ENCODE data around the gene PRKN.

The PRKN gene

DNA sequence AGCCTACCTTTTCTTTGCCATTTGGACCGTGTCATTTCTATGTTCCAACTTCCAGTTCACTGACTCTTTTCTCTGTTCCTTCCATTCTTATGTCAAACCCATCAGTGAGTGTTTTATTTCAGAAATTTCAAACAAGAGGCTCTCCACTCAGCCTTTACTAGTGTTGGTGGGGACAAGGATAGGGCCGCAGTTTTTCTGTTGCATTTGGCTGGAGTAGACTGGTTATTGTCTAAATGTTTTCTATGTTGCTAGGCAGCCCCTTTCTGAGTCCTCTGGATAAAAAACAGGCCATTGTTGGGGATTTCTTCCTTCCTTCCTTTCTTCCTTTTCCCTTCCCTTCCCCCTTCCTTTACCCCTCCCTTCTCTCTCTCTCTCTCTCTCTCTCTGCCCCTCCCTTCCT lies 288.6 kb downstream of the PRKN start:
- no peak for DNase-seq

DNA sequence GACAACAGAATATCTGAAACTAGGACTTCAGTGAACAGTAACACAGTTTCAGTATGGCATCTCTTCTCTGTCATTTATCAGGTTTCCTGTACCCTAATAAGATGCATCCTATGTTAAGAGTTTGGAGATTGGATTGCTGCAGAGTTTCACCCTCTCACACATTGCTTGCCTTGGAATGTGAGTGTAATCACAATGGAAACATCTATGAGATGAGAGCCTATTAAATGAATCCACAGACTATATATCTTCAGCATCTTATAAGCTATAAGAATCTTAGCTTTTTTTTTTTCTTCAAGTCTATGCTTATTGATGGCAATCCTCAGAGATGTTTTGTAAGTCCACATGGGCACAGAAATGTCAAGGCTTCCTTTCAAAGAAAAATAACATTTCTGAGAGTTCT lies 292.5 kb downstream of the PRKN start:
- no peak for DNase-seq

DNA sequence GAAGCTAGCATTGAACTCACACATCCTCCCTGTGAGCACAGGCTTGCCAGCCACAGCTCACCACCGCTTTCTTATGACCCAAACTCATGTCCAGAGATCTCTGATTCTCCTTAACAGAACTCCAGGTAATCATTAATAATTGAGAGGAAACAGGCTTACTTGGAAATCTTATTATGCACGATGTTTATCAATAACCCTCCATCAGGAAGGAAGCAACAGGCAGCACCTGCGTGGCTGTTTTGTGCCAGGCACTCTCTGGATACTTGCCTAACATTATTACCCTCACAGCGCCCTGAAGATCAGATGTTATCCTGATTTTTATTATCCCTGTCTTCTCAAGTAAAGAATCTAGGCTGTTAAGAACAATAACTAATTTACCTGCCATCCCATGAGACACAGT lies 306.6 kb downstream of the PRKN start:
- DNase-seq: no peak

DNA sequence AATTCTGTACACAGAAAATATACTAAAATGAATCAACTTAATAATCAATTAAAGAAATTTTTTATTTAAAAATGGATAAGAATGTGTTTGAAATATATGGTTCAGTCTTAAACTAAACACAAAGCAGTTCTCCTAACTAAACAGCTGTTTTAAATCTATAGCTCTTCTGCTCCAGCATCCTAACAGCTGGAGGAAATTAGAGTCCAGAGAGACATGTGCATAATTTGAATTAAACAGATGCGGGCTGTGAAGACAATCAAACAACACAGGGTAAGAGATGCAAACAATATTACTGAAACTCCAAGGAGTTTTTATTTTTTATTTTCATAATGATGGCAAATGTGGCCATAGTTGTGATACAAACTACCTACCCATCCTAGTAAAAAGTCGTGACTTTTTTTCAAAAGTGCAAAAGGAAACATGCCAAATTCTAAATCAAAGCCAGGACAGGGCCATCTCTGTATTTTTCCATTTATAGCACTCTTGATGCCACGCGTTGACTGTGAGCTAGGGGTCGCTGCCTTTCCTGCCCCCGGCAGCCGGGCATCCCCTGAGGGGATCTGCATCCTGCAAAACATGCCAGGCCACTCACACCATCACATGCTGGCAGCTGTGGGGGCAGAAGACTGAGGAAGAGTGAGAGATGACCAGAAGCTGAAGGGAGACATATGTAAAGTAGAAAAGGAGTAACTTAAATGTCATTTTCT lies 310.6 kb downstream of the PRKN start:
- peak; percentile 42 for DNase-seq

DNA sequence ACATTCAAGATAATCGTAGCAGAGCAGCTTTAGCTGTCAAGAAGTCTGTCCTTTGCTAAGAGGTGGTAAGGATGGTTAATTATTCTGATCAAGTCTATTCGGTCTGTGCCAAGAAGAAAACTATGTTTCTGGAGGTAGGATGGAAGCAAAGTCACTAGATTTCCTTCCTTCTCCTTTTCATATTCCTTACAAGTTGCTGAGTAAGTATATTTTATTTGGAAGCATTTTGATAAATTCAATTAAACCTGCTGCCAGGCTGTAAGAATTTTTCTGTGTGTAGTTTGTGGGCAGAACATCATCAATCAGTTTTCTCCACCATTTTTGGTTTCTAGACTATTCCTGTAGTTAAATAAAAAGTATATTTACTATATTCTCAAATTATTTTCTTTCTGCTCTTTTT lies 311.3 kb downstream of the PRKN start:
- DNase-seq: no peak

DNA sequence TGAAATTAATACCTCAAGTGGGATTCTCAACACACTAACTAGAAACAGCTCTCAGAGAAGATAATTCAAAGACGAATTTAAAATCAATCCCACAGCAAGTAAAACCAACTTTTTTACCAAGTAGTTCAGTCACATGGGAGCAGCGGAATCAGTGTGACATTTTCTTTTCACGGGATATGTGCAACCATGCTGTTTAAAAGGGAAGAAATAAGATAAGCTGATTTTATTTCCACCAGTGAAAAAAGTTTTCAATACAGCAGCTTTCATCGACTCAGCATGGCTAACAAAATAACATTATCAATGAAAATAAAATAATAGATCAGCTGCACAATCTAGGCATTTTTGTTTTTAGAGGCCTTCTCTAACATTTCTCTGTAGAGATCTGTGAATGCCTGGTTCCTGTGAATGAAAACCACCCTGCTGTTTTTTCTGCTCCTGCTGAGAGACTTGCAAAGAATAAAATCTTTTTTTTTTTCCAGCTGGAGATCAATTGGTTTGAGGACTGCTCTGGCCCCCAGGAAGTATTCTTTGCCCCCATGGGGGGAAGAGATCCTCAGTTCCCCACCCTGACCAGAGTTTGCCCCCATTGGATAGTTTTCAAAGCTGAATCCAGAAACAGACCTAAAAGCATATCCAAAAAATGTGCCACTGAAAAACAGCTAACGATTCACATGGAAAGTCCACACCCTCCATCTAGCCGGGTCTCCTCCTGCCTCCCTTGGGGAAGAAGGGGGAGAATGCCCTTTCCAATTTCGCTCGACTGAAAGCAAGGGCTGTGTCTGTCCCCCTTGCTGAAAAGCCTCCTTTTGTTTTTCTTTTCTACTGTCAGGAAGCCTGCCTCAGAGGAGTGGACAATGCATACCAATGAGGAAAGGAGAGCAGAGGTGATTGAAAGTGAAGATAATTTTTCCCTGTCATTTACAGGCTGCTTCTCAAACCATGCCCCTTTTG lies 317.6 kb downstream of the PRKN start:
- no peak for DNase-seq

DNA sequence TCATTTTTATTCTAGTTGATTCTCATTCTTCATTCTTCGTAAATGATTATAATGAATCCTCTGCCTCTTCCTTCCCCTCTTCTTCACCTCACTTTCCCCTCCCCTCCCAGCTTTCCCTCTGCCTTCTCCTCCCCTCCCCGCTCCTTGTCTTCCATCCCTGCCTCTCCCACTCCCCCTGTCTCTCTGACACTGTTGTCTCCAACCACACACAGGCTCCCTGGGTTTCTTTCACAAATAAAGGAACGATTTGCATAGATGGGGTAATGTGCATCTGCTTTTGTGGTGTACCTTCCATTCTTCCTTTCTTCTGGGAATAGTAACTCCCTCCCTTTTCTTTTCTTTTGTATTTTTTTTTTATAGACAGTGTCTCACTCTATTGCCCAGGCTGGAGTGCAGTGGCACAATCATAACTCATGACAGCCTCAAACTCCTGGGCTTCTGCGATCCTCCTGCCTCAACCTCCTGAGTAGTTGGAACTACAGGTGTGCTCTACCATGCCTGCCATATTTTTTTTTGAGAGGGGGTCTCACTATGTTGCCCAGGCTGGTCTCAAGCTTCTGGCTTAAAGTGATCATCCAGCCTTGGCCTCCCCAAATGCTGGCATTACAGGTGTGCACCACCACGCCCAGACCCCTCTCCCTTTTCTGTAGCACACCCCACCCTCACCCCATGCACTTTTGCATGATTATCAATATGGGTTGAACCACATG lies 318.6 kb downstream of the PRKN start:
- no peak for DNase-seq

DNA sequence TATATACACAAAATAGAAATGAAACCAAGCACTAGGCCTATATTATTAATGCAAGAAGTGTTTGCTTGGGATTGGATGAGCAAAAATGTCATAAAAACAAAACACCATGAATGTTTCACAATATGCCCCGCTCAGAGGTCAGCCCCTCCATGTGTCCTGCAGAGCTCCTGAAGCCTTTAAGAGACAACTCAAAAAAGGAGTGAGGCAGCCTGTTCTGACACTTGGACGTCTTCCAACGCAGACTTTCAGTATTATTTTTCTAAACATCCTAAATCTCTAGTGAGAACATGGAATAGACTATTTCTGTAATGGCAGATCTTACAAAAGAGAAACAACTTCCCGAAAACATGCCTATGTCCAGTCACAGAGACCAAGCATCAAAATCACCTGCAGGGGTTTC lies 322.6 kb downstream of the PRKN start:
- DNase-seq: no peak

DNA sequence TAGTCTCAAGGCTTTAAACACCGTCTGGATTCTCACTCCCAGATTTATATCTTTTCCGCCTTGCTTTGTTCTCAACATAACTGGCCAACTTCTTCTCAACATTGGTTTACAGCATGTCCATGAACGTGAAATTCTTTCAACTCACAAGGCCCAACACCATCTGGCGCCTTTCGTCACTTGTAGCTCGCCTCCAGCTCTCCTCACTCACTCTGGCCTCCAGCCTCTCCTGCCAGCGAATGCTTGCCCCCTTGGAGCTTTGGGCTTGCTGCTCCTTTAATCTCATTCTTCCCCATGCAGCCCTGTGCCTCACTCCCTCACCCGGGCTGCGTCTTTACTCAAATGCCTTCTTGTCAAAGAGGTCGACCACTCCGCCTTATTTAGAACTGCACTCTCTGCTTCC lies 324.5 kb downstream of the PRKN start:
- DNase-seq: no peak

DNA sequence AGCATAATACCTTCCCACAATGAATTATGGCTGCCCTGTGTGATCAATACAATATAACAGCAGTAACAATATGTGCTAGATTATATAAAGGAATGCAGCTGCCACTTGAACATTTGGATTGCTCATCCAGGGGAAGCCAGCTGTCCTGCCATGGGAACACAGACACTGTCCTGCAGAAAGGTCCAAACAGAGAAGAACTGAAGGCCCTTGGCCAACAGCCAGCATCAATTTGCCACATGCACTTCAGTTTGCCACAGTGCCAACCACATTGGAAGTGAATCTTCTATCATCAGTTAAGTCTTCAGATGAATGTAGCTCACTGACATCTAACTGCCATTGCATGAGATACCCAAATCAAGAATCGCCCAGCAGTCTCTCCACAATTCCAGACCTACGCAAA lies 332.4 kb downstream of the PRKN start:
- DNase-seq: peak; percentile 36

DNA sequence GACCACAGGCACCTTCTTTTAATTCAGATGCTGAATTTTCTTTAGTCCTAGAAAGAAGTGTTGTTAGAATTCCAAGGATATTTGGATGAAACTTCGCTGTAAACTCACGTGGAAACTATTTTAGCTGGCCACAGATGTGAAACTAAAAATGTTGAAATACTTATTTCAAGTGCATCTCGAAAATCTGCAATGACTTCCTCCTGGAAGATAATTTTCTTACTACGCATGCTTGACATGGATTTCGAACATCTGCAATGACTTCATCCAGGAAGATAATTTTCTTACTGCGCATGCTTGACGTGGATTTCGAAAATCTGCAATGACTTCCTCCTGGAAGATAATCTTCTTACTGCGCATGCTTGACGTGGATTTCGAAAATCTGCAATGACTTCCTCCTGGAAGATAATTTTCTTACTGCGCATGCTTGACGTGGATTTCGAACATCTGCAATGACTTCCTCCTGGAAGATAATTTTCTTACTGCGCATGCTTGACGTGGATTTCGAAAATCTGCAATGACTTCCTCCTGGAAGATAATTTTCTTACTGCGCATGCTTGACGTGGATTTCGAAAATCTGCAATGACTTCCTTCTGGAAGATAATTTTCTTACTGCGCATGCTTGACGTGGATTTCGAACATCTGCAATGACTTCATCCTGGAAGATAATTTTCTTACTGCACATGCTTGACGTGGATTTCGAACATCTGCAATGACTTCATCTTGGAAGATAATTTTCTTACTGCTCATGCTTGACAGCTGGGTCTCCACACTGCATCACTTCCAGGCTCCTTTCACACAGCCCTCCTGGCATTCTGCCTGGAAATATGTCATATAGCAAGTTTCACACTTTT lies 336.4 kb downstream of the PRKN start:
- peak; percentile 81 for DNase-seq

DNA sequence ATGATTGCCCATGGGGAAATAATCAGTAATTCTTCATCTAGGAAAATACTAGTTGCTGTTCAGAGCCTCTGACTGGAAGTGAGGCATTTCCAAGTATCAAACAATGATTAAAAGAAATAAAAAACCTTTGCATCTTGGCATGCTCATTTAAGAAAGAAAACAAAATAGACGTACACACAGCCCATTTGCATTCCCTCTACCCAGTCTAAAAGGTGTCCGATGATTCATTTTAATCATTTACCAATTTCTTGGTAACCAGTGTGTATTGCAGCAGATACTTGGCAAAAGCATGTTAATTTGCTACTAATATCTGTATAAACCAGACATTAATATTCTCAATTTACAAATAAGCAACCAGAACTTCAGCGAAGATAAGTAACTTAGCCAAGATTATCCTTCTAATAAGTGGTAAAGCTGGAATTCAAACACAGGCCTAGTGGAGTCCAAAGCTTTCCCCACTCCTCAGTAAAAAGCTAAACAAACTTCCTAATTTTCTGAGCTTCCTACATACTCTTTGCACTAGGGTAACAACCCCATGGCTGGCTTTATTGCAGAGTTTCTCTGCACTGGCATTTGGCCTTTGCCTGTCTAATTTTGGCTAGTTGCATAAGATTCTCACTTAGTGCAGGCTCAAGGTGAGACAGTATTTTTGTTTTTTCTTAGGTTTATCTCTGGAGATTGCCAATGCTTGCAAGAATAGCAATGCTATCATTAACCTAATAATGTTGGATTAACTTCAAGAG lies 338.1 kb downstream of the PRKN start:
- no peak for DNase-seq

DNA sequence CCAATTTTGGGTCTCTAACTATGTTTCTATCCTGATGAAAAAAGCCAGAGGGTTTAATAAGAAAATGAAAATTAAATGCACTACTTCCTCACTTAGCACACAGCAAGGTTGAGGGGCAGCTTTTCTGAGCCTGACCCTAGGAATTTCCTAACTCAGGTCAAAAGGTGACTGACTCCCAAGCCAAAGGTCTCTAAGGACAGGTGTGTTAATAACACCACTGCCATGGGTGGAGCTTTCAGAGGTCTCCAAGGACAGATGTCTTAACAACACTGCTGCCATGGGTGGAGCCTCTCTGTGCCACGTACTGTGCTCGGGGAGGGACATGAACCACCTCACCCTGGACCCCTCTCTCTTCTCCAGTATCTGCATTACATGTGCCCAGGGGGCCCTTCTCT lies 339.2 kb downstream of the PRKN start:
- no peak for DNase-seq

DNA sequence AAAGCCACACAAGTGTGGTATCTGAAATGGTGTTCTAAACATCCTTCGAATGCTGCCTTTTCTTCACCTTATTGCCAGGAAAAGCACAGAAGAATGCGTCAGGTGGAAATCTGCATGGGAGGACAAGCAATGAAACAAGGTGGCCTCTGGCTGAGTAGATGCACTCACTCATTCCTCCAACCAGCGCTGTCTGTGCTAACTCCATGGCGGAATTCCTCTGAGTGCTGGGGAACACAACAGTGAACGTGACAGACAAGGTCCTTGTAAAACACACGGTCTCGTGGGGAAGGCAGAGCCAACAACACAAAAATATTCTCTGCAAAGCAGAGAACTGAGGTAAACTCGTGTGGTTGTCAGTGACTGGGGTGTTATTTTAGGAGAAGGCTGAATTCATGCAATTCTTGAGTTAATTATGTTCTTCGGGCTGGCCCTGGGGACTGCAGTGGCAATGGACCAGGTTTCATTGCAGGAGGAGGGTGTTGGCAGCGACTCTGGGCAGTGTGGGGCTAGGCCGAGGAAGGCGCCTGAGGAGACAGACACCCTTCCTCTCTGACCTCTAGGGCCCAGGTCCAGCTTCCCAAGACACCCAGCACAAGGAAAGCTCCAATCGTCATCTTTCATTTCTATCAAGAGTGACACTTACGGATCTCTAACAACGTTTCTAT lies 339.7 kb downstream of the PRKN start:
- no peak for DNase-seq

DNA sequence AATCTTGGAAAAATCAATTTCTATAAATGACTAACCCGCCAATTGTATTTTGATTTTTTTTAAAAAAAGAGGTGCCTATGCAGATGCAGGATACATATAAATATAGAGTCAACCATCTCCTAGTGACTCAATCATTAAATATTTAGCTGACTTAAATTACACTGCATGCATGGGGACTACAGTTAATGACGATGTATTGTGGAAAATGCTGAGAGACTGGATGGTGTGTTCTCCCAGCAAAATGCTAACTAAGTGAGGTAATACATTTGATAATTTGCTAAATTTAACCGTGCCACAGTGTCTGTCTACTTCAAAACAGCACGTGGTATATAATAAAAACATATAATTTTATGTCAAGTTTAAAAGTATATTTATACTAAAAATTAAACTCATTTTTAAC lies 341.6 kb downstream of the PRKN start:
- no peak for DNase-seq

DNA sequence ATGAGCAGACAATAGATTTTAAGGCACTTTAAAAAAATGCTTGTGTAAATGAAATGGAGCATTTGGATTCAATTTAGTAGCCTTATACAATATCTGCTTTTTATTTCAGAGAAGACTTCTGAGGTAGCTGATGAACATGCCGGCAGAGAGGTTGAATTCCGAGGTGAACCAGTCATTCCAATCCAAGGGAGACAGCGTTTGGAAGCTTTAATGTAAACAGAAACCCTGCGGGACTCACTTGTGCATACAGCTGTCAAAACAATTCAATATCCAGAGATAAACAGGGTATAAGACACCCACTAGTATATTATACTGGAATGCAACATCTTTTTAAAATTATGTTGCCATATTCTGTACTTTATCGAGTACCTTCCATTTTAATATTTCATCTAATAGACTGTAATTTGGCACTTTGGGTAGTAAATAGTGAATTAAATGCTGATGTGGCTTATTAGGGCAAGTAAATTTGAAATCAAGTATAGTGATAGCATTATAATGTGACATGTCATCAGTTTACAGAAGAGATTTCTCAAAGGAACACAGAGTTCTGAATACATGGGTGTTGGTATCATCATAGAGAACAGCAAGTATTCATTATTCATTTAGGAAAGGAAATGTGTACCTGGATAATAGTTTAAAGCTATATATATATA lies 347.7 kb downstream of the PRKN start:
- DNase-seq: no peak

DNA sequence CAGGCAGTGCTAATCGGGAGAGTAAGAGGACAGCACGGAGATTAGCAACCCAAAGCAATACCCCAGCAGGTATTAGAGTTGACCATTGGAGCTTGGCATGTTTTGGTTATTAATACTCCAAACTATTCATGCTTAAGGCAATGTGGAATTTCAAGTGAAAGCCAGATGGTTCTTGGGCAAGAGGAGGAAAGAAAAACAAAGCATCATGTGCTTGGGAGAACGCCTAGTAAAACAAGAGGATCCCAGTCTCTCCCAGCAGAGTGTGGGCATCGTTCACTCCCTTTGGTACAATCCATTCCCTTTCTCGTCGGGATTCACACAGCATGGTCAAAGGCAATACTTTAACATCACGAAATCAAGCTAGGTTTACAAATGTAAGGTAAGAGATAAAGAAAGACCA lies 349.8 kb downstream of the PRKN start:
- DNase-seq: no peak

DNA sequence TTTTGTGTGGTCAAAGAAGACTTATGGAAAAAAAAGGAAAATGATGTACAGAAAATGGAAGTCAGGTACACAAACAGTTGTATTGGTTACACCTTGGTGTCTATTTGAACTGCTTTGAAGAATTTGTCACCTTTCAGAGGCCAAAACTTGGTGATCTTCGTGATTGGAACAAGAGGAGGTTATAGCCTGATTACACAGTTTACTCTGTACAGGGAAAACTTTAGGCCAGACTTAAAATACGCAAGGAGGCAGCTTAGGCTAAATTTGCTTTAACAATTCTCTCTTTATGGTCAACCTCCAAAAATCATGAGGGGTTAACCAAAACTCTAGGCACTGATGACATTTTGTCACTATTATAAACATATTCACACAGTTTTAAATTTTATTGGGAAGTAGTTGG lies 353.7 kb downstream of the PRKN start:
- DNase-seq: no peak

DNA sequence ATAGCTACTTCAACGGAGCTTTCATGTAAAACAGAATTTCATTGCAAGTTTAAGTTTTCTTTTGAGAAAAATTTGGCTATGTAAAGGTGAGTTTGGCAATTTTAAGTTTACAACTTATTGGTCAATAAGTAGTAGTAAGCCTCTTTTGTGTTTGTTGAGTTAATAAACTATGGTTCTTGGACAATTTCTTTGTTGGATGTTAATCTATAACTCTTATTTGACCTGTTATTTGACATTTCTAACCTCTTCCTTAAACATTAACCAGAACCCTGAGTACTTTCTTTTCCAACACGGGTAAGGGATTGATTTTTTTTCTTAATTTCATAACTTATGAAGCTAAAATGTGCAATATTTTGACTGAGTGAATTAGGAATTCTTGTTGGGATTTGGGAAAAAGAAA lies 354.4 kb downstream of the PRKN start:
- no peak for DNase-seq

DNA sequence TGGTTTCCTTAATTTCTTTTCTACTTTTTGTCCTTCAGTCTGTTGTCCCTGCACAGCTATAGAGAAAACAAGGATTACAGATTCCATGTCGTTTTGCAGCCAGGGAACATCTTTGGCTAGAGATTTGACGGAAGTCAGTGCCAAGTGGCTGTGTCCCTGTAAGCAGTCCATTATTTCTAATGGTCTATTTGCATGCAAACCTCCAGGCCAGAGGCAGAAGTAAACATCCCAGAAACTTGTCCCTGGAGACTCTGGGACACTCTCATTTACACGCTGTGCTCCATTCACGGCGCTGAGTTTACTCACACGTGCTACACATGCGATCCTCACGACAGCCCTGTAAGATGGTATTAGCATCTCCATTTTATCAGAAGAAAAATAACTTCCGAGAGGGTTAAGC lies 355.5 kb downstream of the PRKN start:
- no peak for DNase-seq

DNA sequence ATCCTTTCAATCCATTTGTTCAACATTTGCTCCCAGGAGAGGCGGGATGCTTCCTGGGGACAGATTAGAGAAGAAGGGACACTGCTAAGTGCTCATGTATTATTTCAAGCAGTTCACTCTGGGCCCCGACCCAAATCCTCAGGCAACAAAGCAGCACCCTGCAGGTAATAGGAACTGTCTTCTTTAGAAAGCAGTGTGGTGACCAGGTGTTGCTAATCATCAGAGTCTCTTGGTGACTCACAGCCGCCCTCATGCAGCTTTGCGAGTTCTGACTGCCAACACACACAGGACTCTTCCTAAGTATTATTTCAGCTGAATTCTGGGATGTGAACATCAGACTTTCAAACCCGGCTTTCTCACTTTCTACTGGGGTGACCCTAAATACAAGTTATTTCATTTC lies 356.4 kb downstream of the PRKN start:
- DNase-seq: no peak

All from femur (tissue), 1 donor.